ENCODE results near the gene TMEM123.
A peak's percentile ranks its signal among the peaks of the same experiment; 100 is the strongest.

TMEM123 gene, protein sequence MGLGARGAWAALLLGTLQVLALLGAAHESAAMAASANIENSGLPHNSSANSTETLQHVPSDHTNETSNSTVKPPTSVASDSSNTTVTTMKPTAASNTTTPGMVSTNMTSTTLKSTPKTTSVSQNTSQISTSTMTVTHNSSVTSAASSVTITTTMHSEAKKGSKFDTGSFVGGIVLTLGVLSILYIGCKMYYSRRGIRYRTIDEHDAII

DNA sequence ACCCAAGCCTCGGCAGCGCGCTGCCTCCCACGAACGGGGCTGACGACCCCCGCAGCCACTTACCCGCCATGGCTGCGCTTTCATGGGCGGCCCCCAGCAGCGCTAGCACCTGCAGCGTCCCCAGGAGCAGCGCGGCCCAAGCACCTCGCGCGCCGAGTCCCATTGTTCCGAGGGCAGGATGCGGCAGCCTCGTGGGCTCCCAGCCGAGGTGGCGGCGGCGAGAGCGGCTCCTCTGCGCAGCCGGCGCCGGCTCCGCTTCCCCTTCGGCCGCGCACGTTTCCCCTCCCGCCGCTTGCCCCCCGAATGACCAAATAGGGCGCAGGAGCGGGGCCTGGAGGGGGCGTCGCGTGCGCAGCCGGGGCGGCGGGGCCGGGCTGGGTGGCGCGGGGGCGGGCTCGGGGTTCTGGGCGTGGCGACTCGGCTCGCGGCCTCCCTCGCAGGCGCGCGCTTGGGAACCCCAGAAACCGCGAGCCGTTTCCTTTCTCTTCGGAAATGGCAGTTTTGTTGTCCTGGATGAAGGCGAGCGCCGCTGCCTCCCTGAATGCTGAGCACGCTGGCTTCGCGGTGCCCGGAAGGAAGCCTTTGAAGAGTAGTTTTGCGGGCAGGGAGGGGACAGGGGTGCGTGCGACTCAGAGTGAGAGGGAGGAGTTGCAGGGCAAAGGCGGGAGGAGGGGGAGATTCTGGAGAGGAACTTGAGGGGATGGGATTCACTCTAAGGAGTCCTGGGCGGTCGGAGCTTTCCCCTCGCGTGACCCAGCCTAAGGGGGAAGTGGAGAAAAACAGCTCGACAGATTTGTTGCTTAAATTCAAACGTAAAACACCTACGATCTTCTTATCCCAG, at the start of gene TMEM123:
TSS of gene TMEM123 (minus strand) at position 305 of the 841 bp plus-strand sequence. CDS start at position 163, 142 bp downstream.
- peaks cover 30% of the 10 kb centered on the region for H3K4me1 ChIP-seq (ENCODE audit: insufficient read depth, poor library complexity, severe bottlenecking)
- ATAC-seq (ENCODE audit: low read depth) (peak; percentile 70), DNase-seq (ENCODE audit: low spot score) (peak; percentile 65)
- peak within 1 kb of the TSS; percentile 65 for H3K27ac ChIP-seq (ENCODE audit: poor library complexity, severe bottlenecking)
- H3K27me3 ChIP-seq (ENCODE audit: insufficient read depth, poor library complexity, severe bottlenecking), result no peaks in the 10 kb centered on the region
- H3K36me3 ChIP-seq (ENCODE audit: low read depth), result peaks cover 12% of the 10 kb centered on the region
- H3K4me3 ChIP-seq (ENCODE audit: severe bottlenecking), result peak within 1 kb of the TSS; percentile 70
- H3K9me3 ChIP-seq (ENCODE audit: severe bottlenecking), result no peaks in the 10 kb centered on the region
- TF ChIP-seq, protein P1, sequence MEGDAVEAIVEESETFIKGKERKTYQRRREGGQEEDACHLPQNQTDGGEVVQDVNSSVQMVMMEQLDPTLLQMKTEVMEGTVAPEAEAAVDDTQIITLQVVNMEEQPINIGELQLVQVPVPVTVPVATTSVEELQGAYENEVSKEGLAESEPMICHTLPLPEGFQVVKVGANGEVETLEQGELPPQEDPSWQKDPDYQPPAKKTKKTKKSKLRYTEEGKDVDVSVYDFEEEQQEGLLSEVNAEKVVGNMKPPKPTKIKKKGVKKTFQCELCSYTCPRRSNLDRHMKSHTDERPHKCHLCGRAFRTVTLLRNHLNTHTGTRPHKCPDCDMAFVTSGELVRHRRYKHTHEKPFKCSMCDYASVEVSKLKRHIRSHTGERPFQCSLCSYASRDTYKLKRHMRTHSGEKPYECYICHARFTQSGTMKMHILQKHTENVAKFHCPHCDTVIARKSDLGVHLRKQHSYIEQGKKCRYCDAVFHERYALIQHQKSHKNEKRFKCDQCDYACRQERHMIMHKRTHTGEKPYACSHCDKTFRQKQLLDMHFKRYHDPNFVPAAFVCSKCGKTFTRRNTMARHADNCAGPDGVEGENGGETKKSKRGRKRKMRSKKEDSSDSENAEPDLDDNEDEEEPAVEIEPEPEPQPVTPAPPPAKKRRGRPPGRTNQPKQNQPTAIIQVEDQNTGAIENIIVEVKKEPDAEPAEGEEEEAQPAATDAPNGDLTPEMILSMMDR (IDR thresholded peaks at IDR 0.05; ENCODE audit: poor library complexity, severe bottlenecking), result no peak

DNA sequence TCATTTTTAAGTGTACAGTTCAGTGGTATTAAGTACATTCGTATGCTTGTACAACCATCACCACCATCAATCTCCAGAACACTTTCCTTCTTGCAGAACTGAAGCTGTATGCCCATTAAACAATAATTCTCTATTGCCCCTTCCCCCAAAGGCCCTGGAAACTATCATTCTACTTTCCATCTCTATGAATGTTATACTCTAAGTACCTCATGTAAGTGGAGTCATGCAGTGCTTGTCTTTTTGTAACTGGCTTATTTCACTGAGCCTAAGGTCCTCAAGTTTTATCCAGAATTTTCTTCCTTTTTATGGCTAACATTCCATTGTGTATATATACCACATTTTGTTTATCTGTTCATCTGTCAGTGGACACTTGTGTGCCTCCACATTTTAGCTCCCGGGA, 48.3 kb upstream of the TMEM123 start:
- no peaks in the 10 kb centered on the region for H3K9me3 ChIP-seq (ENCODE audit: severe bottlenecking)
- TF ChIP-seq, protein P1 (IDR thresholded peaks at IDR 0.05; ENCODE audit: poor library complexity, severe bottlenecking), result no peak
- no peak for ATAC-seq (ENCODE audit: low read depth)
- no peaks in the 10 kb centered on the region for H3K4me1 ChIP-seq (ENCODE audit: insufficient read depth, poor library complexity, severe bottlenecking)
- H3K27ac ChIP-seq (ENCODE audit: poor library complexity, severe bottlenecking), result no peak overlapping the region
- H3K36me3 ChIP-seq (ENCODE audit: low read depth), result no peaks in the 10 kb centered on the region
- no peak overlapping the region for H3K4me3 ChIP-seq (ENCODE audit: severe bottlenecking)
- no peak for DNase-seq (ENCODE audit: low spot score)
- H3K27me3 ChIP-seq (ENCODE audit: insufficient read depth, poor library complexity, severe bottlenecking), result no peaks in the 10 kb centered on the region

DNA sequence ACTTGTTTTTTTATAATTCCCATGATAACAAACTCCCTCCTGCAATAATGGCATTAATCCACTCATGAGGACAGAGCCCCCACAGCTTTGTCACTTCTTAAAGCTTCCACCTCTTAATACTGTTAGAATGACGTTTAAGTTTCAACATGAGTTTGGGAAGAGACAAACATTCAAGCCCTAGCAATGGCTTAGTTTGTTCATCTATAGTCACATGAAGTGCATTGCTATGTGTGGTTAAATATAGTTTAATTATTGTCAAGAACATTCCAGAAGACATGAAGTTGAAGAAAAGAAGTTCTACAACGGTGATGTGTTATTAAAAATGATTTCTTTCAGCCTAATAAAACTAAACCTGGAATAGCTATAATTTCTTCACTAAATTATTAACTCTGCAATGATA, 47.4 kb upstream of the TMEM123 start:
- TF ChIP-seq, protein P1 (IDR thresholded peaks at IDR 0.05; ENCODE audit: poor library complexity, severe bottlenecking), result no peak
- ATAC-seq (ENCODE audit: low read depth) (no peak), DNase-seq (ENCODE audit: low spot score) (no peak)
- Histone ChIP-seq H3K27me3 (ENCODE audit: insufficient read depth, poor library complexity, severe bottlenecking) (no peaks in the 10 kb centered on the region), H3K4me3 (ENCODE audit: severe bottlenecking) (no peak overlapping the region), H3K36me3 (ENCODE audit: low read depth) (no peaks in the 10 kb centered on the region), H3K4me1 (ENCODE audit: insufficient read depth, poor library complexity, severe bottlenecking) (peaks cover 2% of the 10 kb centered on the region), H3K27ac (ENCODE audit: poor library complexity, severe bottlenecking) (no peak overlapping the region), H3K9me3 (ENCODE audit: severe bottlenecking) (no peaks in the 10 kb centered on the region)

DNA sequence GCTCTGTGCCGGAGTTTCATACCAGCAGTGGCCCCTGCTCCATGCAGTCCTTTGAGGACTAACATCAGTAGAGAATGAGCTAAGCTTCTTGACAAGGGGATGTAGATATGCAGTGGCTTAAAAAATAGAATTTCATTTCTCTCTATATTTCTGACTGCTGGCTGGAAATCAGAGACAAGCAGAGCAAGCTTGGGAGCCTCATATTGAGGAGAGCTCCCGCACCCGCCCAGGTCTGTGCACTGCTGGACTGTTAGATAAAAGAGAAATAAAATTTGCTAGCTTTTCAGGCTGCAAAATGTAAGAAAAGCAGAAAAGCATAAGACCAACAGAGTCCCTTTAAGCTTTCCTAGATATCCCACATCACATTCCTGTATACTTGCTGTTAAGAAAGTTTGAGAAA, 46.6 kb upstream of the TMEM123 start:
- H3K4me1 ChIP-seq (ENCODE audit: insufficient read depth, poor library complexity, severe bottlenecking), result peaks cover 10% of the 10 kb centered on the region
- no peak overlapping the region for H3K4me3 ChIP-seq (ENCODE audit: severe bottlenecking)
- DNase-seq (ENCODE audit: low spot score), result no peak
- TF ChIP-seq, protein P1 (IDR thresholded peaks at IDR 0.05; ENCODE audit: poor library complexity, severe bottlenecking), result no peak
- no peaks in the 10 kb centered on the region for H3K27me3 ChIP-seq (ENCODE audit: insufficient read depth, poor library complexity, severe bottlenecking)
- ATAC-seq (ENCODE audit: low read depth), result no peak
- no peaks in the 10 kb centered on the region for H3K36me3 ChIP-seq (ENCODE audit: low read depth)
- H3K9me3 ChIP-seq (ENCODE audit: severe bottlenecking), result no peaks in the 10 kb centered on the region
- no peak overlapping the region for H3K27ac ChIP-seq (ENCODE audit: poor library complexity, severe bottlenecking)

Data from RWPE2 (cell line).